GM21447 (cell line): ENCODE results near the gene OTULINL.

ENCODE experiments used
- ATAC-seq: cut with Tn5 transposase; IDR thresholded peaks from one replicate; pipeline ENCODE4 v1.9.1; 2021; ENCODE audit not compliant: unreplicated experiment

OTULINL gene

GRCh38 chr5:14599476-14600127, 18.0 kb downstream of the OTULINL start:
- ATAC-seq = no peak

DNA sequence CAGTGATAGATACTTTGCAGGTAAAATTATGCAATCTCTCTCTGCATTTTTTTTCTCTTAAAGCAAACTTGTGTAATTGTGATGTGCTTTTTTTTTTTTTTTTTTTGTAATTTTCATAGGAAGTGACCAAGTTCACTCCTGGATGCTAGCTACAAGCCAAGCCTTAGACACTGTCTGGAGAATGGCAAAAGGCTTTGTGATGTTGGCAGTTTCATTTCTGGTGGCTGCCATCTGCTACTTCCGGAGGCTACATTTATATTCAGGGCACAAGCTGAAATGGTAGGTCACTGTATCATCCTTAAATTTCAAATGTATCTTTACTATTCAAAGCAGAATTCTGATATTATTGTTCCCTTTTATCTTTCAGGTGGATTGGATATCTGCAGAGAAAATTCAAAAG, 19.3 kb downstream of the OTULINL start:
- ATAC-seq = no peak

DNA sequence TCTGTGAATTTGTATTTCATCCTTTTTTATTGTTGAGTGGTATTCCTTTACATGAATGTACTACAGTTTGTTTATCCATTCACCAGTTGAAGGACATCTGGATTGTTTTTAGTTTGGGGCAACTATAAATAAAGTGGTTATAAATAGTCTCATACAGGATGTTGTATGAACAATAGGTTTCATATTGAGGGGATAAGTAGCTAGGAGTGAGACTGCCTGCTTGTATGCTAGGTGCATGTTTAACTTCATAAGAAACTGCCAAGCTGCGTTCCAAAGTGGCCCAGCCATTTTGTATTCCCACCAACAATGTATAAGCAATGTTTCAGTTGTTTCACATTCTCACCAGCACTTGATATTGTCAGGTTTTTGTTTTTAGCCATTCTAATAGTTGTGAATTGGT, 21.5 kb downstream of the OTULINL start:
- ATAC-seq = no peak

- ATAC-seq = no peak
Measured at GRCh38 chr5:14607104-14607503, 25.5 kb downstream of the OTULINL start.

GRCh38 chr5:14608169-14608568, 26.6 kb downstream of the OTULINL start:
- ATAC-seq = no peak

GRCh38 chr5:14611737-14612136, 30.1 kb downstream of the OTULINL start:
- no peak for ATAC-seq

DNA sequence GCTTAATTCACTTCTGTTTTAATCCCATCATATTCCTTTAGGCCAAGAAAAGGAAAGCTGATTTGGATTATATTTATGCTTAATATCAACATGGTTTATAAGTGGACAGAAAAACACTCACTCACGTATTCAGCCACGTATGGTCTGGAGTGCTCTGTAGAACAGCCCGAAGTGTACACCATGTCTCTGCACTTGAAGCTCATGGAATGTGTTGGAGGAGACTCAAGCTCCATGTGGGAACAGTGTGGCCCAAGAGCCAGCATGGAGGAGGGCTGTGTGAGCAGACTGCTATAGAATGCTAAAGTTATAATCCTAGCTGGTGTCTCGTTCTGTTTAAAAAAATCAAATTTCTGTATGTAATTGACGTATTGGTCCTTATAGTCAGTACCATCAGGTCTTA, 32.9 kb downstream of the OTULINL start:
- ATAC-seq = no peak

DNA sequence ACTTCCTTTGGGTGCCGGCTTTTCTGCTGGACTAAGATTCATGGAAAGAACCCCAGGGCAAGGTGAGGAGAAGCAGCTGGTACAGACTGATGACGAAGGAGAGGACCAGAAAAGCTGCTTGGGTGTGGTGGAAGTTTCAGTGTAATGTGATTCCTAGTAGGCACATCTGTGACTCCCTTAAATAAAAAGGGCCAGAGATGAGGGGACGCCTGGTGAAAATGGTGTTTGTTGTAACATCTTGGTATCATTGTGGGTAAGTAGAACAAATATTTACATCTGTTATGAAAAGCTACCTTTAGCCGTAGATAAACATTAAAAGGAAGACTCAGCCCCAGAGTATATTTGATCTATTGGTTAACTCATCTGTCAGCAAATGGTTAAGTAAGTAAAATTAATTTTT, 33.8 kb downstream of the OTULINL start:
- ATAC-seq = no peak

DNA sequence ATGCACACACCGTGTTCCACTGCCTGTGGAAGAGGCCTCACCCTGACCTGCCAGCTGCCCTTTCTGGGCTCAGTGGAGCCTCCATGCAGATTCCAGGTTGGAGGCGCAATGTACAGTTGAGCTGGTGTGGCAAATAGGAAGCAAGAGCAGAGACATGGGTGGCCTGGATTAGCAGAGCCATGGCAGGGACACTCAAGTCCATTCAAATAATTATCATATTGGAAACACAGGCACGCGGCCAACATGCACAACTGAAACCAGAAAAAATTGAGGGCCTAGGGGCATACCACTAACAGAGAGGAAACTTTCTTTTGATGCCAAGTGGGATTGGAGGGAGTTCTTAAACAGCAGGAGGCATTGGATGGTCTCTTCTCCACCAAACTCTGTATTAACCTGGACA, 35.8 kb downstream of the OTULINL start:
- ATAC-seq = no peak

DNA sequence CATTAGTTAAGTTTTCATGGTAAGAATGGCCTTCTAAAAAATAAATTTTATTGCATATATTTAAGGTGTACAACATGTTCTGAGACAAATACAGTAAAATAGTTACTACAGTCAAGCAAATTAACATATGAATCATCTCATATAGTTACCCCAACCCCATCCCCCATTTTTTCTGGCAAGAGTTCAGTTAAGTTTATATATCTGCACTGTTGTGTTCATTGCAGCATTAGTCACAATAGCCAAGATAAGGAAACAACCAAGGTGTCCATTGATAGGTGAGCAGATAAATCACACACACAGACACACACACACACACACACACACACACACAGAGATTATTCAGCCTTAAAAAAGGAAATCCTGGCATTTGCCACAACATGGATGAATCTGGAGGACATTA, 45.7 kb downstream of the OTULINL start:
- no peak for ATAC-seq

GRCh38 chr5:14628346-14628745, 46.8 kb downstream of the OTULINL start:
- no peak for ATAC-seq

DNA sequence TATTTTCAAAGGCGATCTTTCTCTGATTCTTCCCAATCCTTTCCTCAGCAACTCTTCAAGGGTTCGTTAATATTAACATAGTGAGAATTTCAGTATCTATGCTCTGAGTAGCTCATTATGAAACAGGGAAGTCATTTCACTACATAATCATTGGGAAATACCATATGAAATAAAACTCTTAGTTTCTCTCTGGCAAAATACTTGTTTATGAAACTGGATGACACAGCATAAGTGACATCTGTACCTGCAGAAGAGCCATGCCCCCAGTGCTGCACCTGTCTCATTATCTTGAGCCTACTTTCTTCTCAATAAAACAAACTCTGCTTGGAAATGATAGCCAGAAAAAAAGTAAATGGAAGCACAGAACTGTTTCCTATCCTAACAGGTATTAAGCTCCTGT, 49.1 kb downstream of the OTULINL start:
- ATAC-seq = no peak

DNA sequence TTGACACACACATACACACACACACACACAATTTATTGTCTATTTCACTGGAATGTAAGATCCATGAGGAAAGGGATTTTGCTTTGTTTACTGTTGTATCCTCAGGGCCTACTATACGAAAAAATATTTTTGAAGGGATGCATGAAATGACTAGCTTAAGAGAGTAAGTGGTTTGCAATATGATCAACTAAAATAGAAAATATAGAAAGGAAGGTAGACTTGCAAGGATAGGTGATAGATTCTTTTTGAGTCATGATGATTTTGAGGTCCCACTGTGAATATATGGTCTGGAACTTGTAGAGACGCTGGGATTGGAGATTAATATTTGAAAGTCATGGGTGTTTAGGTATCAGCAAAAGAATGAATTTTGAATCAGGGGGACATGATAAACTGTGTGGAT, 54.1 kb downstream of the OTULINL start:
- no peak for ATAC-seq

DNA sequence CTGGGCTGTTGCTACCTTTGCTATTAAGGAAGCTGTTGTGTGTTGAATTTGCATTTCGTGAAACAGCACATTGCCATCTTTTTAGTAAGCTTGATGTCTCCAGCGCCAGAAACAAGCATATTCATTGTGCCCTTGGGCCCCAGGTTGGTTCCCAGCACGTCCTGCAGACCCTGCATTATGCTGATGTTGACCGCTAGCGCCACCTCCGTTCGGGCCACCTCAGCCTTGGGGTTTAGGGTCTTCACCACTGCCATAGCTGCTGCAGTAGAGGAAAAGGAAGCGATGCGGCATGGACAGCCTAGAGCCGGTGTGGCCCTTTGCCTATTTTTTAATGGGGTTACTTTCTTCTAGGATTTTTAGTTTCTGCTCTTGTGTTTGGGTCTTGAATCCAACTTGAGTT, 59.2 kb downstream of the OTULINL start:
- no peak for ATAC-seq

DNA sequence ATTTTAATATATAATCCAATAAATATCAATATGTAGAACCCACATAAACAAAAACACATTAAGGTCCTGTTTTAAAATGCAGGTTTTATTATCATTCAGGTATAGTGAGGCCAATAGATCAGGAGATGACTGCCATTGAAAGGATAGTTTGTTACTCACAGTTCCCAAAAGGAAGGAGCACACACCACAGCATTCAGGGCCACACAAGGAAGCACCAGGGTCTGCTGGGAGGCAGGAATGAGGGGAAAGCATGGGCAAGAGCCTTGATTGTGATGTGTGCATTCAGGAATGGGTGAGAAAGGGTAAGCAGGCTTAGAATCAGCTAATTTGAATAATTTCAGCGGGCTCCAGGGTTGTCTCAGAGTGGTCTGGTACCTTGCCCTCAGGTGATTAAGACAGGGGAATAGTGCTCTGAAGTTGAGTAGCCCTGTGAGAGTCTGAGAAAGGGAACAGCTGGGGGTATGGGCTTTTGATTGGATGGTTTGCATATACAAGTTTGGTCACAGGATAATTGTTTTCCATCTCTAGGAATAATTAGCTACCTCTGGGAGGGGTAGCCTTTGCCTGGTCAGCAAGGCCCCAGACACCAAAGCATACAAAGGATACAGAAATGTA, 63.1 kb downstream of the OTULINL start:
- ATAC-seq = no peak

- no peak for ATAC-seq
Measured at GRCh38 chr5:14650052-14650451, 68.5 kb downstream of the OTULINL start.

DNA sequence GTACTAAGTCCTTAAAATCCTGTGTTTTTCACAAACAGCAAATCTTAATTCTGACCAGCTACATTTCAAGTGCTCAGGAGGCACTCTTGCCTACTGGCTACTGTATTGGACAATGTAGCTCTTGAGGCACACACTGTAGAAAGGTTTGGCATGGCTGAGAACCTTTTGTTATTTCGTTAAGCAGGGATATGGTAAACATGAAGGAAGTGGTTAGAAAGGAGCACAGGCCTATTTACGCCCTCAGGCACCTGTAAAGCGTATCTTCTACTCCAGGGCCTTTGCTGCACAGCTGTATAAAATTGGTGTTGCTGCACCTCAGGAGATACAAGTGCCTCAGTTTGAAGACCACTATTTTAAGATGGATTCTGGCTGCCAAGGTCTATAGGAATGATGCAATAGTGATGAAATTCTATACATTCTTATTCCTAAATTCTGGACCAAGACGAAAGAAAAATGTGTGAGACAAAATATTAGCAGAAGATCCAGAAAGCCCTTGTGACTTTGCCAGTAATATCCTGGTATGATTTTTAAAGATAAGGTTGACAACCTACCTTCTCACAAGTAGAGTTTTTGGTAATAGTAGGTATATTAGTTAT, 73.7 kb downstream of the OTULINL start:
- no peak for ATAC-seq

GRCh38 chr5:14656898-14657297, 75.3 kb downstream of the OTULINL start:
- ATAC-seq = no peak

GRCh38 chr5:14659821-14660607, 78.4 kb downstream of the OTULINL start:
- ATAC-seq = no peak

GRCh38 chr5:14660833-14661232, 79.2 kb downstream of the OTULINL start:
- ATAC-seq = no peak
